Astrocyte of the cerebellum (primary cell): ENCODE data around the gene ITPK1.
A peak's percentile ranks its signal among the peaks of the same experiment; 100 is the strongest.

Experiments used
- DNase-seq: peaks from one replicate; pipeline ENCODE4 v3.0.0-alpha.2; 2011; ENCODE audit warnings: low read depth
- H3K4me3 ChIP-seq: 2 replicates; pipeline ENCODE4 v1.5.1; 2011; ENCODE audit warnings: mild to moderate bottlenecking, low read depth, low read length, moderate library complexity
- CTCF ChIP-seq: IDR thresholded peaks from 2 replicates; pipeline ENCODE4 v1.5.1; 2012; ENCODE audit warnings: low read length, low read depth, moderate library complexity, mild to moderate bottlenecking; ENCODE audit errors: missing control alignments
- in situ Hi-C: cut with HindIII; loops from 2 replicates; pipeline ENCODE4 v1.10.0; 2017; ENCODE audit warnings: low sequenced_read_pairs

ITPK1 gene

GRCh38 chr14:92954933-92955332 is 160.8 kb downstream of the ITPK1 start:
- in situ Hi-C loops, result no loop called here
- H3K4me3 ChIP-seq, result no peak overlapping the region
- DNase-seq, result no peak
- TF ChIP-seq CTCF, result no peak

- in situ Hi-C loops, result no loop called here
- TF ChIP-seq CTCF, result no peak
- no peak for DNase-seq
- no peak overlapping the region for H3K4me3 ChIP-seq
These were observed 162.2 kb downstream of the ITPK1 start for GRCh38 chr14:92953526-92953925.

- no peak for DNase-seq
- TF ChIP-seq CTCF, result no peak
- in situ Hi-C loops, result no loop called here
- no peak overlapping the region for H3K4me3 ChIP-seq
These were observed 163.0 kb downstream of the ITPK1 start for GRCh38 chr14:92952481-92953298.

- DNase-seq, result no peak
- peak; percentile 94 for TF ChIP-seq CTCF
- no peak overlapping the region for H3K4me3 ChIP-seq
- in situ Hi-C loops, result no loop called here
These were observed 163.7 kb downstream of the ITPK1 start for GRCh38 chr14:92951912-92952471.

GRCh38 chr14:92951261-92951660 is 164.5 kb downstream of the ITPK1 start:
- in situ Hi-C loops, result no loop called here
- no peak for DNase-seq
- no peak overlapping the region for H3K4me3 ChIP-seq
- no peak for TF ChIP-seq CTCF

- no peak for TF ChIP-seq CTCF
- in situ Hi-C loops, result no loop called here
- no peak for DNase-seq
- no peak overlapping the region for H3K4me3 ChIP-seq
These were observed 165.0 kb downstream of the ITPK1 start for GRCh38 chr14:92950773-92951172.
